Naive thymus-derived CD4-positive, alpha-beta T cell (primary cell): ENCODE results near the gene GRB7. TPM values are rescaled to one million over a fixed set of nuclear protein-coding genes. Genes with fewer than 3 reads are reported as not detected.

Experiments
- ATAC-seq: fragments of 150-1000 bp; cut with Tn5 transposase; 2 replicates; pipeline ENCODE4 v1.10.0; 2021; ENCODE audit warnings: mild to moderate bottlenecking, moderate library complexity
- CTCF ChIA-PET: fragments of 350-600 bp; sonication (Branson Sonifier 250); formaldehyde crosslinking; loops from one replicate; lab custom pipeline; 2021; ENCODE audit warnings: antibody characterized with exemption; lab: Charles Lee
- POLR2A ChIA-PET: fragments of 350-600 bp; sonication (Branson Sonifier 250); formaldehyde crosslinking; loops from one replicate; lab custom pipeline; 2021; ENCODE audit warnings: antibody characterized with exemption, inconsistent platforms; lab: Charles Lee
- DNase-seq, 9 donors: peaks; one replicate each; pipeline versions ENCODE4 v3.0.0 to v3.0.0-alpha.2; 2020 to 2022; ENCODE audit warnings: mixed read lengths in 1 of 9
- H3K27ac ChIP-seq: one replicate; pipeline ENCODE4 v1.7.0; 2013; ENCODE audit warnings: mild to moderate bottlenecking, low read depth, low read length, moderate library complexity
- H3K27me3 ChIP-seq, 2 donors: one replicate each; pipeline ENCODE4 v1.7.0; 2013; ENCODE audit warnings: low read length in 2 of 2, mild to moderate bottlenecking in 2 of 2, moderate library complexity in 2 of 2; ENCODE audit not compliant: control insufficient read depth in 2 of 2, insufficient read depth in 2 of 2
- H3K36me3 ChIP-seq, 3 experiments: 1 replicate in 2 of 3; 2 replicates in 1 of 3; pipeline ENCODE4 v1.7.0; 2013; ENCODE audit warnings: low read length in 3 of 3, mild to moderate bottlenecking in 3 of 3, moderate library complexity in 1 of 3; ENCODE audit not compliant: insufficient read depth in 3 of 3, control insufficient read depth in 2 of 3
- H3K4me1 ChIP-seq, 2 donors: one replicate each; pipeline ENCODE4 v1.7.0; 2013; ENCODE audit warnings: low read length in 2 of 2, mild to moderate bottlenecking in 2 of 2, moderate library complexity in 1 of 2; ENCODE audit not compliant: control insufficient read depth in 2 of 2, insufficient read depth in 2 of 2
- H3K4me3 ChIP-seq: 2 replicates; pipeline ENCODE4 v1.7.0; 2013; ENCODE audit warnings: mild to moderate bottlenecking, low read length
- H3K9me3 ChIP-seq, 3 experiments: 1 replicate in 2 of 3; 2 replicates in 1 of 3; pipeline ENCODE4 v1.7.0; 2013; ENCODE audit warnings: low read length in 3 of 3; ENCODE audit not compliant: control insufficient read depth in 2 of 3
- H3K27ac Mint-ChIP-seq, 9 donors: one replicate each; pipeline ENCODE4 v1.8.0; 2020 to 2022; ENCODE audit warnings: mixed read lengths in 9 of 9, mild to moderate bottlenecking in 8 of 9, moderate library complexity in 5 of 9, inconsistent platforms in 2 of 9
- H3K27me3 Mint-ChIP-seq, 5 donors: one replicate each; pipeline ENCODE4 v1.8.0; 2021 to 2022; ENCODE audit warnings: mixed read lengths in 5 of 5, mild to moderate bottlenecking in 1 of 5
- H3K36me3 Mint-ChIP-seq, 5 donors: one replicate each; pipeline ENCODE4 v1.8.0; 2020 to 2022; ENCODE audit warnings: mixed read lengths in 5 of 5, mild to moderate bottlenecking in 3 of 5, inconsistent platforms in 1 of 5
- H3K4me1 Mint-ChIP-seq, 7 donors: one replicate each; pipeline ENCODE4 v1.8.0; 2020 to 2022; ENCODE audit warnings: mixed read lengths in 7 of 7, mild to moderate bottlenecking in 3 of 7, inconsistent platforms in 1 of 7
- H3K4me3 Mint-ChIP-seq, 10 donors: one replicate each; pipeline ENCODE4 v1.8.0; 2020 to 2022; ENCODE audit warnings: mild to moderate bottlenecking in 10 of 10, mixed read lengths in 10 of 10, moderate library complexity in 6 of 10, inconsistent platforms in 2 of 10
- H3K9me3 Mint-ChIP-seq, 11 donors: one replicate each; pipeline ENCODE4 v1.8.0; 2020 to 2022; ENCODE audit warnings: mixed read lengths in 11 of 11, mild to moderate bottlenecking in 4 of 11, inconsistent platforms in 1 of 11, moderate library complexity in 1 of 11
- intact Hi-C, 2 donors: fragments of 100-400 bp; cut with micrococcal nuclease; formaldehyde crosslinking; loops; one replicate each; pipeline ENCODE4 v1.15.1; 2023
- microRNA-seq: library from miRNA; unstranded; fragments of <30 nt; microRNA quantifications from one replicate; pipeline ENCODE4 v1.2.0, GENCODE V29; 2022; ENCODE audit warnings: borderline microRNAs expressed
- polyA plus RNA-seq, 2 donors: library from polyadenylated mRNA; unstranded; fragments of 300-500 nt; fragmentation: Illumina TruSeq; gene quantifications; one replicate each; pipeline ENCODE4 v1.2.3, GENCODE V29; 2021
- total RNA-seq, 6 experiments: library from RNA in 5 of 6; stranded (reverse) in 5 of 6; gene quantifications; 1 replicate in 5 of 6; 2 replicates in 1 of 6; pipeline ENCODE4 v1.2.3 and lab custom pipeline; 2021 to 2026

The GRB7 gene
- total and polyA plus RNA-seq, 7 experiments from 2014 or later, result 0.99 TPM; not detected in 6

- POLR2A ChIA-PET, result interaction anchor here (0.7 to 7.7 kb wide), 22 partner anchors 8 to 678 kb away, joined by 3 to 48 read pairs (median 5); partner anchors contain the start of genes CASC3, IKZF3 and PGAP3
- peak overlapping the region; percentile 2 for H3K4me3 ChIP-seq
- no peaks in the 10 kb centered on the region for H3K9me3 ChIP-seq
- CTCF ChIA-PET, result interaction anchor here (0.7 to 2.1 kb wide), 8 partner anchors 17 to 171 kb away, joined by 3 to 10 read pairs (median 5); no protein-coding TSS in a partner anchor
- peak overlapping the region; percentile 65 for H3K27ac ChIP-seq
- Mint-ChIP-seq H3K4me1 (peaks cover 44 to 76% (median 73%) of the 10 kb centered on the region in 7 donors), H3K27me3 (no peaks in the 10 kb centered on the region), H3K36me3 (peaks cover 7 to 32% (median 28%) of the 10 kb centered on the region in 5 donors), H3K4me3 (peak overlapping the region; percentile 35 to 82 (median 78)), H3K27ac (peak overlapping the region; percentile 80 to 96 (median 93)), H3K9me3 (peaks cover 0 to 4% (median 0%) of the 10 kb centered on the region in 11 donors)
- peaks cover 50 to 58% of the 10 kb centered on the region in 2 donors for H3K4me1 ChIP-seq
- intact Hi-C loops, result loop anchor here (1.0 to 5.0 kb wide), 4 partner anchors 15 to 69 kb away; partner anchors contain the start of gene IKZF3 (in 1 of the 2)
- no peaks in the 10 kb centered on the region for H3K27me3 ChIP-seq
- DNase-seq, result no peak
- ATAC-seq, result no peak
- H3K36me3 ChIP-seq, result peaks cover 0 to 5% (median 4%) of the 10 kb centered on the region in 3 experiments
Observed at GRCh38 chr17:39793301-39793872, 55.6 kb downstream of the GRB7 start.

DNA sequence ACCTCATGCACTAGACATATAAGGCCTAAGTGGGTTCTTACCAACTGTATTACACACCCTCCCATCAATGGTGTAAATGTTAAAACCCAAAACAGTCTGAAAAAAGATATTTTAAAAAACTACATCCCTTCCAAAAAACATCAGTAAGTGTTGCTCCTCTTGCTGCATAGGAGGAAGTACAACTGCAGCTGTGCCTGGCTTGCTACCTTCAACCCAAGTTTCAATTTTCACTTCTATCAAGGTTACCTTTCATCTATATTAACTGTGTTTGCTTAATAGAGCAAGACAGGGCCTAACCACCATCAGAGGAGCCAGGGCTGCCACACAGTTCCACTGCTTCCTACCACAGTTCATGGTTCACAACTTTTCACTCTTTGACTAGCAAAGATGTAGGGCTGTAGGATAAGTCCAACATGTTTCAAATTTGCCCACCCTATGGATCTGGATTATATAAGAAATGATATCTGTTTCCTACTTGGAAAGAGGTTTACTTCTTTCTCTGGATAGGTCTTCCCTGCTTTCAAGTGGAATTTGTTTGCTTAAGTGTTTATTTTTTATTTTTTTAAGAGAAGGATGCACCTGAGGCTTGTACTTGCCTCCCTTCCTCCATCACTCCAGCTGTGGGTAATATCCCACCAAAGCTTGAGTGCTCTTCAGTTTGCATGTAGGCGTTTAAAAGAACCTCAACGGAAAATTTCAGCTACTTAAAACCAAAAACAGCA, 56.7 kb downstream of the GRB7 start:
- CTCF ChIA-PET, result interaction anchor here (0.7 to 2.1 kb wide), 5 partner anchors 11 to 172 kb away, joined by 3 to 10 read pairs (median 4); no protein-coding TSS in a partner anchor
- H3K9me3 Mint-ChIP-seq, result peaks cover 0 to 4% (median 0%) of the 10 kb centered on the region in 11 donors
- Histone ChIP-seq H3K27me3 (no peaks in the 10 kb centered on the region), H3K36me3 (no peaks in the 10 kb centered on the region), H3K9me3 (no peaks in the 10 kb centered on the region), H3K4me1 (peaks cover 56 to 66% of the 10 kb centered on the region in 2 donors), H3K4me3 (peak overlapping the region; percentile 2), H3K27ac (peak overlapping the region; percentile 65)
- ATAC-seq, result peak; percentile 83
- peaks cover 7 to 34% (median 24%) of the 10 kb centered on the region in 5 donors for H3K36me3 Mint-ChIP-seq
- peak overlapping the region; percentile 86 to 96 (median 93) for H3K27ac Mint-ChIP-seq
- DNase-seq, result peak in 7 of 9 donors; percentile 28 to 67 (median 44)
- POLR2A ChIA-PET, result interaction anchor here (0.8 to 7.7 kb wide), 15 partner anchors 8 to 67 kb away, joined by 3 to 48 read pairs (median 5); no protein-coding TSS in a partner anchor
- intact Hi-C loops, result loop anchor here (1.0 to 5.0 kb wide), 4 partner anchors 19 to 68 kb away; partner anchors contain the start of gene IKZF3 (in 1 of the 2)
- H3K27me3 Mint-ChIP-seq, result no peaks in the 10 kb centered on the region
- H3K4me3 Mint-ChIP-seq, result peak overlapping the region; percentile 37 to 82 (median 76)
- H3K4me1 Mint-ChIP-seq, result peaks cover 49 to 86% (median 82%) of the 10 kb centered on the region in 7 donors

Small RNAs within 50 kb of the gene (microRNA-seq; reads per million reads assigned to microRNA genes)
- gene MIR4728, result not detected

Other genes with a start within 250 kb of the GRB7 start
- not detected for gene NEUROD2, start 130.0 kb upstream of the GRB7 start, total RNA-seq
- not detected for gene NEUROD2, start 130.0 kb upstream of the GRB7 start, polyA plus RNA-seq
- gene PPP1R1B, start 111.0 kb upstream of the GRB7 start, total RNA-seq, result not detected
- not detected for gene PPP1R1B, start 111.0 kb upstream of the GRB7 start, polyA plus RNA-seq
- gene STARD3, start 100.8 kb upstream of the GRB7 start, total RNA-seq, result 100 to 1,000 TPM in 2 of 5 experiments, 10 to 100 TPM in 3; 69.8 to 143 (median 99.3) TPM
- 10 to 100 TPM; 46.7 to 56.9 TPM for gene STARD3, start 100.8 kb upstream of the GRB7 start, polyA plus RNA-seq
- gene TCAP, start 72.6 kb upstream of the GRB7 start, total RNA-seq, result 10 to 100 TPM in 1 of 5 experiments, 1 to 10 TPM in 4; 1.7 to 10.5 (median 4.6) TPM
- gene TCAP, start 72.6 kb upstream of the GRB7 start, polyA plus RNA-seq, result under 1 TPM in 1 of 2 donors, not detected in 1; 0.12 TPM
- under 1 TPM in 4 of 5 experiments, not detected in 1; 0.42 to 0.89 (median 0.50) TPM for gene PNMT, start 69.5 kb upstream of the GRB7 start, total RNA-seq
- under 1 TPM; 0.36 to 0.48 TPM for gene PNMT, start 69.5 kb upstream of the GRB7 start, polyA plus RNA-seq
- 10 to 100 TPM; 26.3 to 39.9 (median 35.1) TPM for gene PGAP3, start 49.9 kb upstream of the GRB7 start, total RNA-seq
- gene PGAP3, start 49.9 kb upstream of the GRB7 start, polyA plus RNA-seq, result 10 to 100 TPM; 13.3 to 20.7 TPM
- 10 to 100 TPM in 1 of 5 experiments, 1 to 10 TPM in 4; 3.6 to 10.5 (median 6.6) TPM for gene ERBB2, start 37.9 kb upstream of the GRB7 start, total RNA-seq
- gene ERBB2, start 37.9 kb upstream of the GRB7 start, polyA plus RNA-seq, result 1 to 10 TPM in 1 of 2 donors, under 1 TPM in 1; 0.39 to 2.4 TPM
- 10 to 100 TPM; 28.7 to 40.1 (median 32.3) TPM for gene MIEN1, start 7.4 kb upstream of the GRB7 start, total RNA-seq
- 10 to 100 TPM; 73.5 to 74.3 TPM for gene MIEN1, start 7.4 kb upstream of the GRB7 start, polyA plus RNA-seq
- gene IKZF3, start 126.4 kb downstream of the GRB7 start, total RNA-seq, result 10 to 100 TPM; 26.1 to 77.8 (median 61.1) TPM
- 10 to 100 TPM in 1 of 2 donors, 1 to 10 TPM in 1; 9.7 to 31.4 TPM for gene IKZF3, start 126.4 kb downstream of the GRB7 start, polyA plus RNA-seq
- under 1 TPM in 3 of 5 experiments, not detected in 2; 0.17 to 0.84 (median 0.51) TPM for gene ZPBP2, start 130.3 kb downstream of the GRB7 start, total RNA-seq
- gene ZPBP2, start 130.3 kb downstream of the GRB7 start, polyA plus RNA-seq, result under 1 TPM in 1 of 2 donors, not detected in 1; 0.11 TPM
- gene GSDMB, start 180.7 kb downstream of the GRB7 start, total RNA-seq, result 10 to 100 TPM; 25.6 to 92.4 (median 53.8) TPM
- 1 to 10 TPM; 1.7 to 2.1 TPM for gene GSDMB, start 180.7 kb downstream of the GRB7 start, polyA plus RNA-seq
- 100 to 1,000 TPM in 3 of 5 experiments, 10 to 100 TPM in 2; 77.6 to 205 (median 110) TPM for gene ORMDL3, start 189.7 kb downstream of the GRB7 start, total RNA-seq
- 100 to 1,000 TPM; 167 to 197 TPM for gene ORMDL3, start 189.7 kb downstream of the GRB7 start, polyA plus RNA-seq
- gene LRRC3C, start 189.8 kb downstream of the GRB7 start, total RNA-seq, result under 1 TPM in 1 of 5 experiments, not detected in 4; 0.27 TPM
- gene LRRC3C, start 189.8 kb downstream of the GRB7 start, polyA plus RNA-seq, result not detected
- 1 to 10 TPM in 1 of 5 experiments, under 1 TPM in 2, not detected in 2; 0.22 to 2.4 (median 0.75) TPM for gene GSDMA, start 225.1 kb downstream of the GRB7 start, total RNA-seq
- gene GSDMA, start 225.1 kb downstream of the GRB7 start, polyA plus RNA-seq, result under 1 TPM; 0.61 to 0.69 TPM
- 100 to 1,000 TPM in 1 of 5 experiments, 10 to 100 TPM in 4; 55.7 to 111 (median 68.9) TPM for gene PSMD3, start 242.9 kb downstream of the GRB7 start, total RNA-seq
- gene PSMD3, start 242.9 kb downstream of the GRB7 start, polyA plus RNA-seq, result 10 to 100 TPM; 44.6 to 53.1 TPM